Smooth muscle cell (in vitro differentiated cells): ENCODE measurements around the gene TMEM171. TPM values are rescaled to one million over a fixed set of nuclear protein-coding genes. Genes with fewer than 3 reads are reported as not detected.
A peak's percentile ranks its signal among the peaks of the same experiment; 100 is the strongest.

ENCODE experiments used
- DNase-seq: peaks from one replicate; lab custom pipeline; 2025; ENCODE audit not compliant: unreplicated experiment; lab: John Stamatoyannopoulos, UW
- H2AFZ ChIP-seq: fragments of 200-600 bp; sonication (generic); 2 replicates; pipeline ENCODE4 v1.6.0; 2016; ENCODE audit warnings: antibody characterized with exemption, low read depth, mild to moderate bottlenecking
- H3F3A ChIP-seq: fragments of 200-600 bp; sonication (generic); 2 replicates; pipeline ENCODE4 v1.6.0; 2017; ENCODE audit warnings: antibody characterized with exemption, low read depth
- H3K27ac ChIP-seq: fragments of 200-600 bp; sonication (generic); 2 replicates; pipeline ENCODE4 v1.5.1; 2016; ENCODE audit warnings: low read depth, mild to moderate bottlenecking
- H3K27me3 ChIP-seq: fragments of 200-600 bp; sonication (generic); 2 replicates; pipeline ENCODE4 v1.6.1; 2016; ENCODE audit warnings: low read depth, mild to moderate bottlenecking
- H3K36me3 ChIP-seq: fragments of 200-600 bp; sonication (generic); 2 replicates; pipeline ENCODE4 v1.5.1; 2016; ENCODE audit warnings: low read depth
- H3K4me1 ChIP-seq: fragments of 200-600 bp; sonication (generic); 2 replicates; pipeline ENCODE4 v1.5.1; 2016; ENCODE audit warnings: low read depth
- H3K4me2 ChIP-seq: fragments of 200-600 bp; sonication (generic); 2 replicates; pipeline ENCODE4 v1.6.0; 2016; ENCODE audit warnings: mild to moderate bottlenecking
- H3K4me3 ChIP-seq: fragments of 200-600 bp; sonication (generic); 2 replicates; pipeline ENCODE4 v1.5.1; 2016; ENCODE audit warnings: mild to moderate bottlenecking
- H3K79me2 ChIP-seq: fragments of 200-600 bp; sonication (generic); 2 replicates; pipeline ENCODE4 v1.6.0; 2016; ENCODE audit warnings: low read depth, mild to moderate bottlenecking
- H3K9ac ChIP-seq: fragments of 200-600 bp; sonication (generic); 2 replicates; pipeline ENCODE4 v1.6.0; 2016; ENCODE audit warnings: low read depth
- H3K9me3 ChIP-seq: fragments of 200-600 bp; sonication (generic); replicated peaks from 2 replicates; pipeline ENCODE4 v1.5.1; 2016; ENCODE audit warnings: low read depth
- H4K20me1 ChIP-seq: fragments of 200-600 bp; sonication (generic); 2 replicates; pipeline ENCODE4 v1.6.0; 2016; ENCODE audit warnings: low read depth
- WGBS: methylation state at CpG from one replicate; pipeline ENCODE4 v1.1.7; 2016; ENCODE audit warnings: low lambda C conversion rate; 5-methylcytosine and 5-hydroxymethylcytosine counted together
- polyA plus RNA-seq: library from polyadenylated mRNA; unstranded; fragments of >200 nt; fragmentation: Nextera tagmentation; extraction: Ambion mirVana; gene quantifications from 2 replicates; pipeline ENCODE4 v1.2.1, GENCODE V29; 2016
- total RNA-seq: library from RNA; depleted of rRNA; stranded (reverse); fragments of >200 nt; gene quantifications from 2 replicates; pipeline ENCODE4 v1.2.3, GENCODE V29; 2014
- TF ChIP-seq, protein P1 (sequence below): fragments of 200-600 bp; sonication (generic); IDR thresholded peaks from 2 replicates; pipeline ENCODE4 v1.5.1; 2017; ENCODE audit warnings: borderline replicate concordance, mild to moderate bottlenecking, antibody characterized with exemption; ENCODE audit not compliant: insufficient read depth, poor library complexity, severe bottlenecking

The TMEM171 gene
- total and polyA plus RNA-seq, 2 experiments from 2014 or later = 0.54 TPM; not detected in 1

DNA sequence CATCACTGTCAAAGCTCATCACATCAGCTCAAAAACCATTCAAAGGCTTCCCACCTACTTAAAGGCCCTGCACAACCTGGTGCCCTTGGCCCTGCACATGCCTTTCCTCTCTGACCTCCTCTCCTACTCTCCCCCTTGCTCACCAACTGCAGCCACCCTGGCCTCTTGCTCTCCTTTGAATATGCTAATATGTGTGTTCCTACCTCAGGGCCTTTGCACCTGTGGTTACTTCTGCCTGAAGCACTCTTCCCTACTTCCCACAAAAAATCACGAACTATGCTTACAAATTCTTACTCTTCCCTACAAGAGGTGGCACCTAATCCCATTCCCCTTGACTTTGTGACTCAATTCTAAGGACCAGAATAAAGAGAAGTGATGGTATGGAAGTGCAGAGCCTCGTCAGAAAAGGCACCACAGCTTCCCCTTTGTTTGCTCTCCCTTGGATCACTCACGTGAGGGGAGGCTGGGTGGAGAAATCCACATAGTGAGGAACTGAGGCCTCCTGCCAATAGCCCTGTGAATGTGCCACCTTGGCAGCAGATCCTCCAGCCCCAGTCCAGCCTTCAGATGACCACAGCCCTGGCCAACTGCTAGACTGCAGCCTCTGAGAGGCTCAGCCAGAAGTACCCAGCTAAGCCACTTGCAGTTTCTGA lies 3.2 kb upstream of the TMEM171 start:
- Histone ChIP-seq H3K36me3 (no peaks in the 10 kb centered on the region), H4K20me1 (no peaks in the 10 kb centered on the region), H3K79me2 (no peaks in the 10 kb centered on the region), H3K9me3 (no peaks in the 10 kb centered on the region), H3K4me2 (no peak overlapping the region), H3K9ac (no peak overlapping the region), H3K27ac (no peak overlapping the region), H3K4me1 (peaks cover 9% of the 10 kb centered on the region), H3K27me3 (peaks cover 15% of the 10 kb centered on the region), H3F3A (peaks cover 12% of the 10 kb centered on the region), H3K4me3 (no peak overlapping the region), H2AFZ (no peak overlapping the region)
- TF ChIP-seq, protein P1, sequence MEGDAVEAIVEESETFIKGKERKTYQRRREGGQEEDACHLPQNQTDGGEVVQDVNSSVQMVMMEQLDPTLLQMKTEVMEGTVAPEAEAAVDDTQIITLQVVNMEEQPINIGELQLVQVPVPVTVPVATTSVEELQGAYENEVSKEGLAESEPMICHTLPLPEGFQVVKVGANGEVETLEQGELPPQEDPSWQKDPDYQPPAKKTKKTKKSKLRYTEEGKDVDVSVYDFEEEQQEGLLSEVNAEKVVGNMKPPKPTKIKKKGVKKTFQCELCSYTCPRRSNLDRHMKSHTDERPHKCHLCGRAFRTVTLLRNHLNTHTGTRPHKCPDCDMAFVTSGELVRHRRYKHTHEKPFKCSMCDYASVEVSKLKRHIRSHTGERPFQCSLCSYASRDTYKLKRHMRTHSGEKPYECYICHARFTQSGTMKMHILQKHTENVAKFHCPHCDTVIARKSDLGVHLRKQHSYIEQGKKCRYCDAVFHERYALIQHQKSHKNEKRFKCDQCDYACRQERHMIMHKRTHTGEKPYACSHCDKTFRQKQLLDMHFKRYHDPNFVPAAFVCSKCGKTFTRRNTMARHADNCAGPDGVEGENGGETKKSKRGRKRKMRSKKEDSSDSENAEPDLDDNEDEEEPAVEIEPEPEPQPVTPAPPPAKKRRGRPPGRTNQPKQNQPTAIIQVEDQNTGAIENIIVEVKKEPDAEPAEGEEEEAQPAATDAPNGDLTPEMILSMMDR = no peak
- no peak for DNase-seq
- WGBS = 87% methylated on average over 3 of the region's 3 CpGs

DNA sequence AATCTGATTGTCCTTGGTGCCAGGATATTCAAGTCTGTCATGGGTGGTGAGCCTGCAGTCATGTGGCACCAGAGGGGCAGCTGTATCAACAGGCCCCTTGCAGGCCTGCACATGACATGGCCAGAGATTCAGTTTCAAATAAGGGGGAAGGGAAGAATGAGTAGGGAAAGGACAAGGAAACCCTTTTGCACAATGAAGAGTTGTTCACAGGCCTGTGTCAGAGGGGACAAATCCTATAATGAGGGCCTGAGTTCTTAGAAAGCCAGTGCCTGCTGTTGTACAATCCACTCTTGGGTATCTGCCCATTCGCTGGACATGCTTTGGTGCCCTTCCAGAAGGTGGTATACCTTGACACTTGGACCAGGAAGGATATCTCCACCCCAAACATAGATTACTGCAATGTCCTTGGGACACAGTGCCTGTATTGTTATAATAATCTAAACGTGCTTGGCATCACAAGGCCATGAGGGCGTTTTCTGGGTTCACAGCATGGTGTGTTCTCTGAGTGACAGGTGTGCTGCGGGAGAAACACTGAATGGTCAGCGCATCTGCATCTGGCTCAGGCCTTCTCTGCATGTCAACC lies 1.9 kb upstream of the TMEM171 start:
- WGBS = 90% methylated on average over 5 of the region's 5 CpGs
- Histone ChIP-seq H3K27me3 (peaks cover 21% of the 10 kb centered on the region), H3K36me3 (no peaks in the 10 kb centered on the region), H4K20me1 (no peaks in the 10 kb centered on the region), H3K4me3 (no peak overlapping the region), H3K9ac (no peak overlapping the region), H3K79me2 (no peaks in the 10 kb centered on the region), H3K27ac (no peak overlapping the region), H3F3A (peaks cover 12% of the 10 kb centered on the region), H3K9me3 (no peaks in the 10 kb centered on the region), H3K4me1 (peaks cover 9% of the 10 kb centered on the region), H3K4me2 (no peak overlapping the region), H2AFZ (no peak overlapping the region)
- no peak for DNase-seq
- TF ChIP-seq, protein P1 = no peak

DNA sequence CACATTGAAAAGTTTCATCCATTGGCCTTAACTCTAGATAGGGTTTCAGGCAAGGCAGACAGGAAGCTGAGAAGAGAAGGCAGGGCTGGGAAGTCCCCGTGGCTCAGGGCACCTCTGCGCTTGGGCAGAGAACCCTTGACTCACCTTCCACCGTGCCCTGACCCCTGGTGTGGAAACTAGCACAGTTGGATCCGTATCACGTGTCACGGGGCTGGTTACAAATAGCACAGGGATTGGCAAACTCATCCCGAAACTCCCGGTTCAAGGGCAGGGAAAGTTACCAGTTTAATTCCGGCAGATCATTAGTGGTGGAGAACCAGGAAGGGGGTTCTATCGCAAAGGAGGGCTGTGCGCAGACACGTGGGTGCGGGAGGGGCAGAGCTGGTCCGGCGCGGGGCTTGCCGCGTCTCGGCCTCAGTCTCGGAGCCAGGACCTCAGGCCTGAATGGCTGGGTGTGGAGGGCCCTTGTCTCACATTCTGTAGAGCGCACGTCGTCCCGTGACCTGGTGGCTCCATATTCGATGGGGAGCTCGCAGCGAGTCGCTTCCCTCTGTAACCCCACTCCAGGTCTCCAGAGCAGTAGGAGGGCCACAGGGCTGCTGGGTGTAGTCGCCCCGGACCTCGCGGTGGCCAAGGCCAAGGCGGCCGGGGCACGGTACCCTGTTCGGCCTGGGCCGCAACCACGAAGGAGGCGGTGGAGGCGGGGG lies 771 bp upstream of the TMEM171 start:
- Histone ChIP-seq H4K20me1 (no peaks in the 10 kb centered on the region), H3K4me1 (peaks cover 9% of the 10 kb centered on the region), H3K36me3 (no peaks in the 10 kb centered on the region), H3K4me2 (peak overlapping the region; percentile 96), H3F3A (peaks cover 12% of the 10 kb centered on the region), H2AFZ (peak overlapping the region; percentile 89), H3K9me3 (no peaks in the 10 kb centered on the region), H3K79me2 (no peaks in the 10 kb centered on the region), H3K4me3 (peak overlapping the region; percentile 57), H3K27ac (no peak overlapping the region), H3K9ac (no peak overlapping the region), H3K27me3 (peaks cover 21% of the 10 kb centered on the region)
- 41% methylated on average over 40 of the region's 40 CpGs for whole genome bisulfite sequencing
- no peak for DNase-seq
- TF ChIP-seq, protein P1 = no peak
